Right hindlimb (tissue), 1 donor: ENCODE data around the gene PADI3.
A peak's percentile ranks its signal among the peaks of the same experiment; 100 is the strongest.

Source experiments
- DNase-seq: peaks from one replicate; pipeline ENCODE4 v3.0.0-alpha.2; 2018

The PADI3 gene

GRCh38 chr1:17243274-17243673 is 5.6 kb upstream of the PADI3 start:
- DNase-seq = no peak

- peak; percentile 55 for DNase-seq
These were observed 3.8 kb upstream of the PADI3 start for GRCh38 chr1:17244821-17245740.

- no peak for DNase-seq
These were observed 3.0 kb upstream of the PADI3 start for GRCh38 chr1:17245816-17246325.

- DNase-seq = no peak
These were observed 1.9 kb upstream of the PADI3 start for GRCh38 chr1:17246971-17247370.

GRCh38 chr1:17250601-17251000 is 1.7 kb downstream of the PADI3 start:
- DNase-seq = no peak

- DNase-seq = no peak
These were observed 2.3 kb downstream of the PADI3 start for GRCh38 chr1:17251246-17251645.

GRCh38 chr1:17251701-17252376 is 2.9 kb downstream of the PADI3 start:
- no peak for DNase-seq

- DNase-seq = no peak
These were observed 6.4 kb downstream of the PADI3 start for GRCh38 chr1:17255336-17255735.

- no peak for DNase-seq
These were observed 9.3 kb downstream of the PADI3 start for GRCh38 chr1:17258116-17258757.

- DNase-seq = no peak
These were observed 9.8 kb downstream of the PADI3 start for GRCh38 chr1:17258758-17259130.

- no peak for DNase-seq
These were observed 10.5 kb downstream of the PADI3 start for GRCh38 chr1:17259233-17259873.

GRCh38 chr1:17260264-17260663 is 11.4 kb downstream of the PADI3 start:
- DNase-seq = no peak

GRCh38 chr1:17260738-17261137 is 11.8 kb downstream of the PADI3 start:
- no peak for DNase-seq

- no peak for DNase-seq
These were observed 15.0 kb downstream of the PADI3 start for GRCh38 chr1:17263936-17264335.

GRCh38 chr1:17264470-17264869 is 15.6 kb downstream of the PADI3 start:
- no peak for DNase-seq

GRCh38 chr1:17265162-17265561 is 16.3 kb downstream of the PADI3 start:
- DNase-seq = no peak

- DNase-seq = no peak
These were observed 17.1 kb downstream of the PADI3 start for GRCh38 chr1:17265950-17266349.

GRCh38 chr1:17270891-17271765 is 22.2 kb downstream of the PADI3 start:
- no peak for DNase-seq

- no peak for DNase-seq
These were observed 23.2 kb downstream of the PADI3 start for GRCh38 chr1:17272066-17272465.

GRCh38 chr1:17272646-17273045 is 23.7 kb downstream of the PADI3 start:
- no peak for DNase-seq

- no peak for DNase-seq
These were observed 24.2 kb downstream of the PADI3 start for GRCh38 chr1:17273096-17273495.
